Measurements from ENCODE around the gene RIN3.
"Not testable (repeated sequence)": the region's sequence is repeated elsewhere in the genome, so short reads cannot be mapped to it uniquely, and the experiment has no call there.

The RIN3 gene

DNA sequence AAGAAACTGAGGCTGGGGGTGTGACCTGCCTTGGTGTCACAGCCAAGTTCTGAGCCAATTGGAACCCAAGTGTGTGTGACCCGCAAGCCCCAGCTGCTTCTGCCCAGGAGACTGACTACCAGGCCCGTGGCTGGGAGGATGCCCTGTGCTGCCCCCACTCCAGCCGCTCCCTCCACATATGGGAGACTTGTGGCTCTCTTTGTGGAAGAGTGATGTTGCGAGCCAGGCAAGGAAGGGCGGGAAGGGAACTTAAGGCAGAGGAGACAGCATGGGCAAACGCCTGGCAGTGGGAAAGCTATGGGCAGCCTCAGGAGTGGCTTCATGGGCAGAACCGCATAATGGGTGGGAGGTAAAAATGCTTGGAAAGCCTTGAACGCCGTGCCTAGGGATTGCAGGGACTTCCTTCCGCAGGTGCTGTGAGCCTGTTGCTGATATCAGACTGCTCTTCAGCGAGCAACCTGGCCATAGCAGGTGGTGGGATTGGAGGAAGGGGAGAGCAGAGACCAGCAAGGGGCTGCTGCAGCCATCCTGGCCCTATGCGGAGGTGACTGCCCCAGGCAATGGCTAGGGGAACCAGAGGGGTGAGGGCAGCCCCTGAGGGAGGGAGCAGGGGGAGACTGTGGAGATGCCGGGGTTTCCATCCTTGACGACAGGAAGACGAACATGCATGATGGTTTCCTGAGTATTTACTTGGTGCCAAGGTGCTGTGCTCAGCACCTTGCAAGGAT, 119.1 kb downstream of the RIN3 start:
- no peak for DNase-seq

- no peak for DNase-seq
These were observed 119.7 kb downstream of the RIN3 start for GRCh38 chr14:92633274-92633616.

DNA sequence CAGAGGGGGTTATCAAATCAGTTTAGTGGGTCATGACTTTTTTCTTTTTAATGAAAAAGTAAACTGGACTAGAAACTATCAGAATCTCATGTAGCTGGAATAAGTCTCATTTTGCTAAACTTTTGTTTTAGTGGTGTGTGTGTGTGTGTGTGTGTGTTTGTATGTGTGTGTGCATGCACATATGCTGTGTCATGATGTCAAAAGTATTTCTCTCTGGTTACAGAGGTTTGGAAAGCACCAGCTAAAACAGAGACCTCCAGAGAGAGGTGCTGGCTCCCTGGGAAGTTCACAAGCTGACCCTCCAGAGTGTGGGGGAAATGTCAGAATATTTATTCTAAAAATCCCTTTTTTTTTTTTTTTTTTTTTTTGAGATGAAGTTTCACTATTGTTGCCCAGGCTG, 120.1 kb downstream of the RIN3 start:
- DNase-seq = no peak

GRCh38 chr14:92635031-92635430, 121.5 kb downstream of the RIN3 start:
- peak in 1 of 2 experiments; percentile 47 for DNase-seq

DNA sequence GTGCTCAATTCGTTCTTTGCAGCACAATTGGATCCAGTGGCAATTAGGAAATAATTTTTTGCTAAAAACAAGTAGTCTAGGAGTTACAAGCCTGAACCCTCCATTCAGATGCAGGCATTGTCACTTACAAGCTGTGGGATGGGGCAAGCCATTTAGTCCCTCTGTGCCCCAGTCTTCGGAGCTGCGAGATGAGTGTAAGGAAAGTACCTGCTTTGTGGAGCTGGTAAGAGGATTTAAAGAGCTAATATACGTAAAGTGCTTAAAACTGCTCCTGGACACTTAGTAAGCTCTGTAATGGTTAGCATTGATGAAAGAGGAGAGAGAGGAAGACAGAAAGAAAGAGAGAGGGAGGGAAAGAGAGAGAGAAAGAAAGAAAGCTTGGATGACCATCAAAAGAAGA, 122.3 kb downstream of the RIN3 start:
- DNase-seq = no peak

- no peak for DNase-seq
These were observed 123.6 kb downstream of the RIN3 start for GRCh38 chr14:92637228-92637627.

DNA sequence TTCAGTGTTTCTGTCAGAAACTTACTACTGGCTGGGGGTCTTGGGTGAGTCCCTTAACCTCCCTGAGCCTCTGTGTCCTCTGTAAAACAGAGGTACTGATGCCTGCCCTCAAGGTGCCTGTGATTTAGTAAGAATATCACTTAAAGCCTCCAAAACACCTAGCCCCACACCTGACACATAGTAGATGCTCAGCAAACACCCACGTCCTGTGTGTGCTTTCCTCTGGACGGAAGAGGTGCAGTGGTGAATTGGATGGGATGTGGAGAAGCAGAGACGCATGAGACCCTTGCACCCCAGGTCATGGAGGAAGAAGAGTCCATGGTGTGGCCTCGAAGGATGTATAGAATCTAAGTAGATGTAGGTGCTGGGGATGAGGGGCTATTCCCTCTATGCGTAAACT, 124.3 kb downstream of the RIN3 start:
- DNase-seq = no peak

DNA sequence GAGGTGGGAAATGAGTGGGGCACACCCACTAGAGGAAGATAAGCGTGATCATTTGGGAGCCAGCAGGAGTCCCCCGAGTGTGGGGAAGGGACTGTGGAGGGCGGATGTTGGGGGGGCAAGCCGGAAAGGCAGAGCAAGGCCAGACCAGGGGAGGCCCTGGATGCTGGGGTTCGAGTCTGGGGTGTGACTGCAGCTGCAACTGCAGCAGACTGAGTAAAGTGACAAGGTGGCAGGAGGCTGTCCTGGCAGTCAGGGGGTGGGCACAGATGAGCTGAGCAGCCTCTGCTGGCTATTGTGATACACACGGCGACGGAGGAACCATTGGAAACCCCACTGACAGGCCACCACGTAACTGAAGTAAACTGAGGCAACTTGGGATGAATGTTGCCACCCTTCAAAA, 124.7 kb downstream of the RIN3 start:
- DNase-seq = no peak

DNA sequence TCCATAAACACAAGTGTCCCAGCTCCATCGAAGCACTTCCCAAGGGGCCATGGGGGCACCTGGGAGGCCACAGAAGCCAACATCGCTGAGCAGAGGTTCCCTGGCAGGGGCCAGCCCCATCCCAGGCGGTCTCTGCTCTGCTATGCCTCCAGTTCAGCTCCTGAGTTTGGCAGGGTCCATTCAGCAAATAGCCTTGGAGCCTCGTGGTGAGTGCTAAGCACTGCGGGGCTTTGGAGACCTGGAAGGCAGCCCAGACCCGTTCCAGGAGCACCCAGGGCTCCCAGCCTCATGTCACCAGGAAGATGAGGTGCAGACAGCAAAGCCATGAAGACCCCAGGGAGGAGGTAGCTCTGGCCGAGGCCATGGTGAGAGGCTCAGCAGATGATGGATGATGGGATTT, 125.3 kb downstream of the RIN3 start:
- no peak for DNase-seq

DNA sequence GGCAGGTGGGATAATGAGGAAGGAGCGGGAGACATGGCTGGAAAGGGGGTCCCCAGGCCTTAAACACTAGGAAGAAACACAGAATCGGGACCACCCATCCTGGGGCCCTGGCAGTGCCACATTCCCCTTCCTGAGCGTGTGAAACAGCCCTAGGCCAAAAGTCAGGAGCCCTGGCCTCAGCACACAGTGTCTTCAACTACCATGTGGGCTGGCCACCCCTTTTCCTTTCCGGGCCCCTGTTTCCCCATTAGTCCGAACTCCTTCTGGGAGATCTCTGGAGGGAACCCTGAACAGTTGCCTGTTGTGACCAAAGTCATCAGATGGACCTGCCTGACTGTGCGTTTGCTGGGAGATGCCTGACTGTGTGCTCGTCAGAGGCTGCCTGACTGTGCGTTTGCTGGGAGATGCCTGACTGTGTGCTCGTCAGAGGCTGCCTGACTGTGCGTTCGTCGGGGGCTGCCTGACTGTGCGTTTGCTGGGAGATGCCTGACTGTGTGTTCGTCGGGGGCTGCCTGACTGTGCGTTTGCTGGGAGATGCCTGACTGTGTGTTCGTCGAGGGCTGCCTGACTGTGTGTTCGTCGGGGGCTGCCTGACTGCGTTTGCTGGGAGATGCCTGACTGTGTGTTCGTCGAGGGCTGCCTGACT, 126.0 kb downstream of the RIN3 start:
- DNase-seq = not testable (repeated sequence)

DNA sequence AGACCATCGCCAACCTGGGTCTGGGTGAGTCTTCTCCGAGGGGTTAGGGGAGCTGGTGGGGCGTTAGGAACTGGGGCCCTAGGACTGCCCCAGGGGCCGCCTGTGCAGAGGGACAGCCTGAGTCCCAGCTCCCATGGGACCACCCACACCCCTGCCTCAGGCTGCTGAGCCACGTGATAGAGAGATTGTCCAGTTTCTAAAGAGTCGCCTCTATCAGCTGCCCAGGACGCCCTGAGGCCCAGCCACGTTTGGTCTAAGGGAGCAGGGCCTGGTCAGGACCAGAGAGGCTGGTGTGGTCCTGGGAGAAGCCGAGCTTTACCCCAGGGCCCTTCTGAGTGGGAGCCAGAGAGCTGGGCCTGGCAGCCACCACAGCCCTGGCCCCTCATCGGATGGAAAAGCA, 127.7 kb downstream of the RIN3 start:
- DNase-seq = no peak

DNA sequence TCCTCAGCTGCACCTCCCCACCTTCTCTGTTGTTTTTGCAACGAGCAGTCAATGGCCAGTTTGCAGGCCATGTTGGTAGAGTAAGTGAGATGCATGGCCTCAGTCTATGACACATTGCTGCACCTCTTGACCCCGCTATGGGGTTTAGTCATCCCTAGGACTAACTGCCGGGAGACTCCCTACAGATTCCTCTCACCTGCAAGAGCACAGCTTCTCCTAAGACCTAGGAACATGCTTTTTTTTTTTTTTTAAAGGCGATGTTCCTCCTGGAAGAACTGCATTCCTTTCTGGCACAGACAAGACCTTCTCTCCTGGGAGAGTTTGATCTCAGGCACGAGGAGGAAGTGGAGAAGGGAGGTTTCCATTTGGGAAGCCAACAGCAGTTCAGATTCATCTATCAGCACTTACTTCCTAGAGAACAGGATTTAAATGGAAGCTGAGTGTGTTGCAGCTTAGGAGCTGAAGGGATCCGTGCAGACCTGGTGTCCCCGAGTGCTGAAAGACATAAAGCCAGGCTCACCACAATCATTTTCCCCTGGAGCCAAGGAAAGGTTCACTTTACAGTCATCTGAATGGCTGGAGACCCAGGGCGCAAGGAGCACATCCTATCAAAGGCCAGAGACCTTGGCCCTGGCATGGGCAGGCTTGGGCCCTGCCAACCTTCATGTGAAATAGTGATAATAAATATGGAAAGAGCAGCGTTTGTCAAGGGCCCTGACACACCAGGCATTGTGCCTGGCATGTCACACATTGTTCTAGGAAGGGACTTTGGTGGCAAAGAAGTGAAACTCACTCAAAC, 130.8 kb downstream of the RIN3 start:
- DNase-seq = no peak

- no peak for DNase-seq
These were observed 131.5 kb downstream of the RIN3 start for GRCh38 chr14:92644970-92645515.

GRCh38 chr14:92645841-92646478, 132.4 kb downstream of the RIN3 start:
- no peak for DNase-seq

- DNase-seq = no peak
These were observed 133.6 kb downstream of the RIN3 start for GRCh38 chr14:92646952-92647796.

DNA sequence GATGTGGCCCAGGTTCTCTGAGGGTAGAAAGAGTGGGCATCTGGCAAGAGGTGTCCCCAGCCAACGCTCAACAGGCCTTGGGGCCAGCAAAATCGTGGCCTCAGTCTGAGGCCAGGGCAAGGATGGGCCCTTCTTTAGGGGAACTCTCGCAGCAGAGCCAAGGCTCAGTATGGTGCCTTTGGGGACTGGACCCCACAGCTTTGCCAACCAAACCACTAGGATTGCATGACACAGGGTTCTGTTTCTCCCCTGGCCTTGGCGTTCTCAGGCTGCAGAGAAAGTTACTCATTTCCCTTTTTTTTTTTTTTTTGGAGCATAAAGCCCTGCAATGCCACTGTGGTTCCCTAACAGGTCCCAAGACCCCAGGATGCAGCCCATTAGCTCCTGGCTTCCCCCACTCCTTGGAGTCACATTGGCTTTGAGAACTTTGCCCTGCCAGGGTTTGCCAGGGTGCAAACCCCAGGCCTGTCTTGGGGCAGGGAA, 134.3 kb downstream of the RIN3 start:
- DNase-seq = no peak

- DNase-seq = no peak
These were observed 135.5 kb downstream of the RIN3 start for GRCh38 chr14:92649066-92649465.

DNA sequence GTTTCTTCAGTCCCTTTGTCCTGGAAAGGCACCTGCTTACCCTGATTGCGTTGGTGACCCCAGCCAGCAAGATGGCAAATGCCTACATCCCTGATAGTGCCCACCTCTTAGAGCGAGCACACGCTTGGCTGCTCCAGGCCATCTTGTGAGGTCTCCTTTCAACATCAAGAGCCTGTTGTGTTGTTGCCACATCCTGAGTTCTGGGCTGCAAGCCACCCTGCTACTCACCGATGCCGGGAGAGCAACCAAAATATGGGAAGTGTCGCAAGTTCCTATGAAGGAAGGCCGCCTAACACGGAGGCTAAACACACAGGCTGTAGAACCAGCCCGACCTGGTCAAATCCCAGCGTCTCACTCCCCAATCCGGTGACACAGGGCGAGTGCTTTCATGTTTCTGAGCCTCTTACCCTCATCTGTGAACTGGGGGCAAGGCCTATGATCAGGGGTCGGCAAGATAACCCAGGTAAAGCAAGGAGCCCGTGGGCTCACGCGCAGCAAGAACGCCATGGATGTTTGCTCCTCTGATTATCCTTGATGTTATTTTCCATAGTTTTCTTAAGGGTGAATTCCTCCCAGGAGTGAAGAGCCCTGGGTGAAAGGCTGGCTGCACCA, 136.5 kb downstream of the RIN3 start:
- DNase-seq = no peak

- DNase-seq = no peak
These were observed 137.1 kb downstream of the RIN3 start for GRCh38 chr14:92650581-92651105.

GRCh38 chr14:92651106-92651757, 137.7 kb downstream of the RIN3 start:
- DNase-seq = no peak

All from NCI-H2081 (cell line).